Retinal pigment epithelial cell (primary cell): ENCODE results near the gene PPM1L.

Experiments
- DNase-seq: peaks from one replicate; pipeline ENCODE4 v3.0.0-alpha.2; 2010; ENCODE audit warnings: low read depth
- H3K4me3 ChIP-seq: 2 replicates; pipeline ENCODE4 v1.5.1; 2011; ENCODE audit warnings: mild to moderate bottlenecking, low read length, control low read depth, moderate library complexity
- TF ChIP-seq, protein P1 (sequence below): conservative IDR thresholded peaks from 2 replicates; pipeline ENCODE4 v1.5.1; 2011; ENCODE audit warnings: low read depth, low read length, control low read depth, inconsistent platforms

PPM1L gene

DNA sequence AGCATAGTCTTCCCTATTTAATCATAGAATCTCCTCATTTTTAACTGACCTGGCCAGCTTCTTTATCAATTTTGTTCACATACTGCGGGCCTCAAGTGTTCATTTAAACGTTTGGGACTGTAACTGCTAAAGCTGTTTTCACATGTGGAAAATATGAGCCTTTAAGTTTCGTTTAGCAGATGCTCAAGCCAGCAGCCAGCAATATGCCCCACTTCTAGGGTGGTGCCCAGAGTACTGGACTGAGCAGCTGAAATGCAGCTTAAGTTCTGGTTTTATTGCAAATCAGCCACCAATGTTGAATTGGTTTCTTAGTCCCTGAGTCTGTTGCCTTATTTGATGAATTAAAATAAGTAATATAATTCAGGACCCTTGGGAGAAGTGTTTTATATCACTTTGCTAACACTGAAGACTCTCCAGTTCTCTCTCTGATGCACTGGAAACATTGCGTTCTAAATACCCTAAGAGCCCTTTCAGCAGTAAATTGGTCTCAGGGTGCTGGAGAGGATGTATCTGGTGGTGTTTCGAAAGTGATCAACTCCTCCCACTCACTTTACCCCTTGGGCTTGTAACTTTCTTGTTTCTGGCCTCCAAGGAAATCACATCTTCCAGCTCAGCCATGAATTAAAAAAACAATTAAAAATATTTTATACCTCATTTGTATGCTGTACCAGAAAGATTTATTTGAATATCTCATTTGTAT lies 287.5 kb downstream of the PPM1L start:
- DNase-seq = no peak
- TF ChIP-seq, protein P1, sequence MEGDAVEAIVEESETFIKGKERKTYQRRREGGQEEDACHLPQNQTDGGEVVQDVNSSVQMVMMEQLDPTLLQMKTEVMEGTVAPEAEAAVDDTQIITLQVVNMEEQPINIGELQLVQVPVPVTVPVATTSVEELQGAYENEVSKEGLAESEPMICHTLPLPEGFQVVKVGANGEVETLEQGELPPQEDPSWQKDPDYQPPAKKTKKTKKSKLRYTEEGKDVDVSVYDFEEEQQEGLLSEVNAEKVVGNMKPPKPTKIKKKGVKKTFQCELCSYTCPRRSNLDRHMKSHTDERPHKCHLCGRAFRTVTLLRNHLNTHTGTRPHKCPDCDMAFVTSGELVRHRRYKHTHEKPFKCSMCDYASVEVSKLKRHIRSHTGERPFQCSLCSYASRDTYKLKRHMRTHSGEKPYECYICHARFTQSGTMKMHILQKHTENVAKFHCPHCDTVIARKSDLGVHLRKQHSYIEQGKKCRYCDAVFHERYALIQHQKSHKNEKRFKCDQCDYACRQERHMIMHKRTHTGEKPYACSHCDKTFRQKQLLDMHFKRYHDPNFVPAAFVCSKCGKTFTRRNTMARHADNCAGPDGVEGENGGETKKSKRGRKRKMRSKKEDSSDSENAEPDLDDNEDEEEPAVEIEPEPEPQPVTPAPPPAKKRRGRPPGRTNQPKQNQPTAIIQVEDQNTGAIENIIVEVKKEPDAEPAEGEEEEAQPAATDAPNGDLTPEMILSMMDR = no peak
- no peak overlapping the region for H3K4me3 ChIP-seq

DNA sequence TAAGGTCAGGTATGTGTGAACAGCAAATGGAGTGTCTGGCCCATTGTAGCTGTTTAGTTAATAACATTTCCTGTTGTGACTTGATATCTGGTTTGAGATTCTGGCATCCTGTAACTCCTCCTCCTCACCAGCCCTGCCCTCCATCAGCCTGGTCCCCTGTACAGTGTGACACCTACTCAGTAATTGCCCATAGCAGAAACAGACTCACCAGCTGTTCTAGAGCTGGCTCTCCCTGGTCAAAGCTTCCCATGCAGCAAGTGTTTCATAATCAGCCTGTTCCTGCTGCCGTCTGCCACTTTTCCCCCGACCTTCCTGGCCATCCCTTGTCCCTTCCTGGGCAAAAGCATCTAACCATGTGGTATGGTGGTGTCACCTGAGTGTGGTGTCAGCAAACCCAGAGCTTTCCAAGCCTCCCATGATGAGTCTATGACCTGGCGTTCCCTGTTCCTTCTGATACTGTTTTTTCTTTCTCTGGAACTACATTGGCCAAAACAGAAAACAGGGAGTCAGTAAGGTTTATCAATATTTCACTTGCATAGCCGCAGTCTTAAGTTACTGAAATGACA lies 293.7 kb downstream of the PPM1L start:
- TF ChIP-seq, protein P1 = no peak
- H3K4me3 ChIP-seq = no peak overlapping the region
- DNase-seq = no peak

DNA sequence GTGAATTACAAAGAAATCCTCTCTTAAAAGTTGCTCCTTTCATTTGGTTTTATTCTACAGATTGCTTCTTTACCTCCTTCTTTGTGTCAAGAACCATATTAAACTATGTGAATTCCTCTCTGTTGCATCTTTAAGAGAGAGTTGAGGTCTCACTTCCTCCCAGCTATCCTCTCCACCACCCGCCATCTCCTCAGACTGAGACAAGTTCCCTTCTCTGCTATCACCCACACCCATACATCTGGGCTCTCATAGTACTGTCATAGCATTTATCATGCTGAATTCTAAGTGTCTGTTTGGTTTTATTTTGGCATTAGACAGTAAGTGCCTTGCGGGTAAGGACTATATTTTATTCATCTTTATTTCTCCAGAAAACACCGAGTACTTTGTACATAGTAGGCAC lies 294.9 kb downstream of the PPM1L start:
- DNase-seq = no peak
- H3K4me3 ChIP-seq = no peak overlapping the region
- TF ChIP-seq, protein P1 = no peak

DNA sequence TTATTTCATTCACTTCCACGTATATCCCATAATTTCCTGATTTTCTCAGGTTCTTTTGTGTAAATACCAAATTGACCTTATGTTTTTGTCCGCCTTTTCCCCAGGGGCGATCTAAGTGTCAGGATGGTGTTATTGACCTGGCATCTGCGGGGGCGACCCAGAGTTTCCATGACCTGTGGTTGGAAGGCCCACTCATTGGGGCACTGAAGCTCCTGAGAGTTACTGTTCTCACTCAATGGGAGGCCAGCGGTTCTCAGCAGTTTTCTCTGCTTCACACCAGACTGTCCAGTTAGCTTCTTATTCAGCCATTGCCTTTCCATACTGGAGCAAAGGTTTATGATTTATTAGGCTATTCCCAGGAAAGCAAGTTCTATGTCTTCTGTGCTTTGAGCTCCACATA lies 295.8 kb downstream of the PPM1L start:
- TF ChIP-seq, protein P1 = no peak
- DNase-seq = no peak
- no peak overlapping the region for H3K4me3 ChIP-seq

DNA sequence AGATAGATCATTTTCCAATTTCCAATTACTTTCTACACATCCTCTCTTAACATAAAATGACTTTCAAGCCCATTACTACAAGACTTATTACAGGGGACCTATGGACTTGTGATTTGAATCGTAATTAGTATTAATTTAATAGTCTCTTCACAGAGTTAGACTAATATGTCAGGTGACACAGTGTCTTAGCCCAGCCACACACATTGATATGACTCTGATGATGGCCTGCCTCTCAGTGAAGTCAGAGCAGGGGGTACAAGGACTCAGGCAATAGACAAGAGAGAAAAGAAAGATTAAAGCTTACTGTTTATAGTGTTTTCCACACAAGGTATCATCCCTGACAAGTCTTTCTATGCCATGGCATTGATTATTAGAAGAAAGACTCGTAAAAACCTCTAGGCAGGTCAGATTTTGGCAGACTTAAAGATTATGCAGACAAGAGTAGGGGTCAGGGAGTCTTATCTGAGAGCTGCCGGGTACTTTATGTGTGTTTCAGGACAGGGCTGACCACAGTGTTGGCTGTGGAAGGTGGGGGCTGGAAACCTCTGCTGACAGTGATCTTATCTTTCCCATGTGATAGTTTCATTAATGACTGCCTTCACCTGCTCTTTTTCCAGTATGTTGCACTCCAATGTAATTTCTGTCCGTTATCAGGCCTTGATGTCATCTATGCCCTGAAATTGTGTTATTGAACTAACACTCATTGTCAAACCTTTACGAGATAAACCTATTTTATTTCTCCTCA lies 299.0 kb downstream of the PPM1L start:
- no peak for DNase-seq
- no peak overlapping the region for H3K4me3 ChIP-seq
- TF ChIP-seq, protein P1 = no peak

DNA sequence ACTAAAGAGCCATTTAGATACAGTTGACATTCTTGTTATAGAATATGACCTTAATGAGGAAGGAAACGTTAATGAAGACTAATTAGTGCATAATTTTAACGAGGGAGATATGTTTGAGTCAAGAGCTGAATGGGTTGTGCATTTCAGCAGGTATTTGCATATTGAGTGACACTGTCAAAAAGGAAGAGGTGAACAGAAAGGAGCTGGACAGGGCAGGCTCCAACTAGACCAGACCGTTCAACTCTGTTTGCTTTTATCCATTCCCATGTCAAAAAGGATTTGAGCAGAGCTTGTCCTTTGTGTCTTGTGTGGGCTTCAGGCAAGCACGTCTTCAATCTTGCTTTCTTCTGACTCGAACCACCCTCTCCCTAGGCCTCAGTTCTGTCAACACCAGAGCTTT lies 308.4 kb downstream of the PPM1L start:
- DNase-seq = no peak
- TF ChIP-seq, protein P1 = no peak
- H3K4me3 ChIP-seq = no peak overlapping the region
